Mesenteric fat pad (tissue), 1 donor: ENCODE results near the gene SLC35B2. TPM values are rescaled to one million over a fixed set of nuclear protein-coding genes. Genes with fewer than 3 reads are reported as not detected.
A peak's percentile ranks its signal among the peaks of the same experiment; 100 is the strongest.

Experiments
- DNase-seq: peaks from one replicate; pipeline ENCODE4 v3.0.0-alpha.2; 2020; ENCODE audit warnings: low spot score
- total RNA-seq: library from RNA; stranded (reverse); fragmentation: NEBNext Ultra II Directional; extraction: Animal tissue kit (Norgen Biotek cat#: 25700); gene quantifications from one replicate; pipeline ENCODE4 v1.2.1, GENCODE V29; 2021
- donor health status: DM: yes; HTN: yes; CAD: no.

SLC35B2 gene
- total RNA-seq, 1 donor from 2014 or later, result 27.4 TPM

DNA sequence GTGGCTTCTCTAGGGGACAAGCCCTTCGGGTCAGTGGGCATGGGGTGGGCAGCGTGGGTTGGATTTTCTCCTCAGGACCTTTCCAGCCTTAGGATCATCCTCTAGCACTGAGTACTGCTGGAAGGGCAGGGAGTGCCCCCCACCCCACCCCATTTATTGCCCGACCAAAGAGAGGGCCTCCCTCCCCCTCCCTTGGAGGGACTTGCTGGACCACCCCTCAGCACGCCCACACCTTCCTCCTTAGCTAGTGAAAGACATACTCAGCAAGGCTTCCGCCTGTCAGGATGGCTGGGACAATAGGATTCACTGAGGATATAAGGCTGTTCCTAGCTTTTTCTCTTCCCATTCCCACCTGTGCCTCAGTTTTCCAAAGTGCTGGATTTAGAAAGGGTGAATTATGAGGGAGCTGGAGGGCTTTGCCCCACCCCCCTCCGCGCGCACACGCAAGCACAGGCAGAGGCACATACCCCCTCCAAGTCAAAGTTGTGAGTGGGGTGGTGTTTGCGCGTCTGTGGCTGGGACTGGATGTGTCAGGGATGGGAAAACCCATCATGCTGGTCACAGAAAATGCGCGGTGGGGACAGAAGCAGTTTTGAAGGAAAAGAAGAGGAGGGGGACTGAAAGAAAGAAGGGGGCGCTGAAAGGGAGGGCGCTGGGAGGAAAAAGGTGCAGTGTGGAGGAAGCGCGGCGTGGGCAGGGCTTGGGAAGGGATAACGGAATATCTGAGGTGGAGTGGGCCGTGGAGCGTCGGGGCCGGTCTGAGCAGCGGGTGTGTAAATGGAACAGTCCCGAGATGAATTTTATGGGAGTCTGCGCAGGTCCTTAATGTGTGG lies 34.6 kb downstream of the SLC35B2 start:
- no peak for DNase-seq

DNA sequence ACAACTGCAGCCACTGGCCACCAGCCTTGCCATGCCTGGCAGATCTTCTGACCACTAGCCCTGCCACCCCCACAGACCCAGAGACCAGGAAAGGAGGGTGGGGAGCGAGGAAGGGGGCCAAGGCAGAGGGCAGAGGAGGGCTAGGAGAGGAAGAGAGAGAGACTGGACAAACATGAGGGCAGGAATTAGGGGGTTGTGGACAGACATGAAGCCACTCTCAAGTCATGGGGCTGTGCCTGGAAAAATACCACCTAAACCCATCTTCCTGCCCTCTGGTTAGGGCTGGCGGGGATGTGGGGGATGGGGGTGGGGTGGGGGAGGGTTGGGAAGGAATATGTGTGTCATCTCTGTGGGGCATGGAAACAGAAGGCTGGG lies 35.4 kb downstream of the SLC35B2 start:
- no peak for DNase-seq

DNA sequence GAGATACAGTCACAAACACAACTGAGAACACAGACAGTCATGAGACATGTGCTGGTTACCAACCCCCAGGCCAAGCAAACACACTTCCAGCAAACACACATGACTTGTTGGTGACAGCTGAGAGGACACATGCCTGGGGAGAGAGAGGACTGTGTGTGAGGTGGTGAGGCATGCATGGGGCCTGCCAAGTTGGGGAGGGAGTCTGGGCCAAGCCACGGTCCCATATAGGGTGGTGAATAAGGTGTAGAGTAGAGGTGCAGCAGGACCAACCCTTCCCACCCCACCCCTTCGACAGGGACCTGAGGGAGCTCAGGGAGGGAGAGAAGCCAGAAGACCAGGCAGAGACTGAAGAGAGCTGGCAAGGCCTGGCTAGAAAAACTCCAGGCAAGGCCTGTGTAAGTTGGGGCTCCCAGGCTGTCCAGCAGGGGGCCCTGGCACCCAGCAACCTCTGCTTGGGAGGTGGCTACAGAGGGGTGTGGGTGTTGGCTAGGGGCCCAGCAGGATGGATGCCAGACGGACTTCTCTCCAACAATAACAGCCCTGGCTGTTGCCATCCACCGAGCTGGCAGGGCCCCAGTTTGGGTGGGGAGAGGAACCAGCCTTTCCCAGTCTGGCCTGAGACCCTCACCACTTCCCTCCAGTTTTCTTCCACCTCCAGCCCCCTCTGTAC lies 35.9 kb downstream of the SLC35B2 start:
- peak; percentile 96 for DNase-seq

DNA sequence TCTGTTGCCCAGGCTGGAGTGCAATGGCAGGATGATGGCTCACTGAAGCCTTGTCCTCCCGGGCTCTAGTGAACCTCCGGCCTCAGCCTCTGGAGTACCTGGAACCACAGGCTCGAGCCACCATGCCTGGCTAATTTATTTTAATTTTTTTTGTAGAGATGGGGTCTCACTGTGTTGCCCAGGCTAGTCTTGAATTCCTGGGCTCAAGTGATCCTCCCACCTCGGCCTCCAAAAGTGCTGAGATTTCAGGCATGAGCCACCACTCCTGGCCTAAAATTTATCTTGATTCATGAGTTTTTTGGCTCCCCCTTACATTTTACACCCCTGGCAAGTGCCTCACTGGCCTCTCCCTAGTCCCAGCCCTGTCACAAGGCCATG lies 36.4 kb downstream of the SLC35B2 start:
- DNase-seq, result no peak

DNA sequence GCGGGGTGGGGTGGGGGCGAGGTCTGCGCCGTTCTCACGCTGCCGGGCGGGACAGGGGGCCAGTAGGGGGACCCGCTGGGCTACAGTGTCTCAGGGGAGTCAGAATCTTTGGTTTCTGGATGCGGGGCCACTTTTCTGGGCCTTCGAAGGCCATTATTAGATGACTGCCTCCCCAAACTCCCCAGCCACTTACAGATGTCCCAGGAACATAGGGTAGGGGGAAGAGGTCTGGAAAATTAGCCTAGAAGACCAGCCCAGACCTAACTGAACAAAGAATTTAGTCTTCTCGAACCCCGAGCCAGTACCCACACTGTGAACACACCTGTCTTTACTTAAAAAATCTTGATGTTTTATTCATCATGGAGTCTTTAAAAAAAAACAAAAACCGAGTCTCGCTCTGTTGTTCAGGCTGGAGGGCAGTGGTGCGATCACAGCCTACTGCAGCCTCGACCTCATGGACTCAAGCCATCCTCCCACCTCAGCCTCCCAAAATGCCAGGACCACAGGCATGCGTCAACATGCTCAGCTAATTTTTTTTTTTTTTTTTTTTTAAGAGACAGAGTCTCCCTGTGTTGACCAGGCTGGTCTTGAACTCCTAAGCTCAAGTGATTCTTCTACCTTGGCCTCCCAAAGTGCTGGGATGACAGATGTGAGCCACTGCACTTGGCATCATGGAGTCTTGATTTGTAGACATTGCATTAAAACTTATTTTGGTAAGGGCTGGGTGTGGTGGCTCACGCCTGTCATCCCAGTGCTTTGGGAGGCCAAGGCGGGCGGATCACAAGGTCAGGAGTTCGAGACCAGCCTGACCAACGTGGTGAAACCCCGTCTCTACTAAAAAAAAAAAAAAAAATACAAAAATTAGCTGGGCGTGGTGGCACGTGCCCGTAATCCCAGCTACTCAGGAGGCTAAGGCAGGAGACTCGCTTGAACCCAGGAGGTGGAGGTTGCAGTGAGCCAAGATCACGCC lies 37.2 kb downstream of the SLC35B2 start:
- no peak for DNase-seq

DNA sequence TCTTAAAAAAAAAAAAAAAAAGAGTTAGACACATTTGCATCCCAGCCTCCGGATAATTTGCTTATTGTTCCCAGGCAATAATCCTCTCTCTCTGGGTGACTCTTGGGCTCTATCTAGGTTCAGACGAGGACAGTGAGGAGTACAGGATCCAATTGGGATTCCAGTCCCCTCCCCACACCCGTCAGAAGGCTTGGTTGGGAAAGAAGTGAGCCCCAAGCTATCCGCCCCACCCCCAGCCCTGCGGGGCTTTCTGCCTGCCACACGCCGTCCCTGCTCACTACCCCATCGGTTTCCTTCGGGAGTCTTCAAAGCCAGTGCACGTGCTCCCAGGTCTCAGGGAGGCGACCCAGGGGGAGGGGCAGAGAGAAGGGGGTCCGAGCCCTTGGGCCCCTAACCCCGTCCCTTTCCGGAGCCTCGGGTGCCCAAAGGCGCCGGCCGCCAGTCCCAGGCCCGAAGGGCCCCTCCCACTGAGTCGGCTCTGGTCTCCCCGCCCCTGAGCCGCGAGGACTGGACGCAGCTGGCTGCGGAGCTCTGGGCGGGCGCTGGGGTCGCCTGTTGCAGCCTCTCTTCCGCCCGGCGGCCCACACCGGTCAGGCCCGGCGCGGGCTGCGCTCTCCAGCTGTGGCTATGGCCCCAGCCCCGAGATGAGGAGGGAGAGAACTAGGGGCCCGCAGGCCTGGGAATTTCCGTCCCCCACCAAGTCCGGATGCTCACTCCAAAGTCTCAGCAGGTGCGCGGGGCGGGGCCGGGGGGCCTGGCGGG lies 38.1 kb downstream of the SLC35B2 start:
- peak; percentile 94 for DNase-seq

DNA sequence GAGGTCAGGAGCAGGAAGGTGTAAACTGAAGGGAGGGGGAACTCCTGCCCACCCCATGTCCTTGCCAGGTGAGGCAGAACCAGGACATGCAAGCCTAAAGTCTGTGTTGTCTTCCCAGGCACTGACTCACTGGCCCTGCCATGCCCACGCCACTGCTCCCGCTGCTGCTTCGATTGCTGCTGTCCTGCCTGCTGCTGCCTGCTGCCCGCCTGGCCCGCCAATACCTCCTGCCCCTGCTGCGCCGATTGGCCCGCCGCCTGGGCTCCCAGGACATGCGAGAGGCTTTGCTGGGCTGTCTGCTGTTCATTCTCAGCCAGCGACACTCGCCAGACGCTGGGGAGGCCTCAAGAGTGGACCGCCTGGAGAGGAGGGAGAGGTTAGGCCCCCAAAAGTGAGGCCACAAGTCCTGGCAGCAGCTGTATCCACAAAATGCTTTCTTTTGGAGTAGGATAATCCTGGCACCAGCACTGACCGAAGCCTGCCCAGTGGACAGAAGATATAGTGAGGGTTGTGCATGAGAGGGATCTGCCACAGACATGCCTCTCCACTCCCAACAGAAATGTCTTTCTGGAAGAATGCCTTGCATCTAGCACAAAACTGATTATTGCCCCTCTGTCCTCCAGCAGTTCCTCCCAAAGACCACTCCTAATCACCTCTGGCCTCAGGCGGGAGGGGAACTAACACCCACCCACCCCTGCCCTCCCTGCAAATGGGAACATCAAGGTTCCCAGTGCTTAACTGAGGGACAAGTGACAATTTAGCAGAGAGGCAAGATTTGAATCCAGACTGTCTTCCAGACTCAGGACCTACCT lies 39.8 kb downstream of the SLC35B2 start:
- no peak for DNase-seq

DNA sequence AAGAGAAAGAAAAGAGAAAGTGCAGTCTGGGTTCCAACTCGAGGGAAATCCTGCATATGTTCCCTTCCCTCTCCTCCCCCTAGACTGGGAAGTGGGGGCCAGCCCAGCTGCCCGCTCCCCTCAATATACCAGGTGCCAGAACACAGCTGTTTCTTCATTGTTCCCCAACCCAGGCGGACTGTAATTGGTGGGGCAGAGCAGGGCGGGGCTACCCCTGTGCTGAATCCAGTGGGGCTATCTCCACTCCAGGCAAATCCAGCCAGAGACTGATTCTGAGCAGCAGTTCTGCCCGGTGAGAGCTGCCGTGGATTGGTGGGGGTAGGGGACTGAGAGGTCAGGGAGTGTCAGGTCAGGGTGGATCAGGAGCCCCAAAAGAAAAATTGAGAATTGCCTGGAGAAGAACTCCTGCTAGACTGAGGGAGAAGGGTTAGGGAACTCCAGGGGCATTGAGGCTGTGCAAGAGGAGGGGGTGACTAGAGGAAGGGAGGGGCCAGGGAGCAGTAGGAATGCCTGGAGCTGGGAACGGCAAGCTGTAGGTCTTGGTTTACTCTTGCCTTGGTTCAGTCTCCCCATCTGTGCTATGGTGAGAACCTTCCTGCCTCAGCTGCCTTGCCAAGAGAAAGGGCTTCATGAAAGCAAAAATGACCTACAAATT lies 40.5 kb downstream of the SLC35B2 start, which contains the start of gene MYMX:
Gene MYMX, plus strand, starts transcription at position 250 of the 655 bp plus-strand sequence. CDS start 546 bp downstream, outside the sequence.
- DNase-seq, result no peak

DNA sequence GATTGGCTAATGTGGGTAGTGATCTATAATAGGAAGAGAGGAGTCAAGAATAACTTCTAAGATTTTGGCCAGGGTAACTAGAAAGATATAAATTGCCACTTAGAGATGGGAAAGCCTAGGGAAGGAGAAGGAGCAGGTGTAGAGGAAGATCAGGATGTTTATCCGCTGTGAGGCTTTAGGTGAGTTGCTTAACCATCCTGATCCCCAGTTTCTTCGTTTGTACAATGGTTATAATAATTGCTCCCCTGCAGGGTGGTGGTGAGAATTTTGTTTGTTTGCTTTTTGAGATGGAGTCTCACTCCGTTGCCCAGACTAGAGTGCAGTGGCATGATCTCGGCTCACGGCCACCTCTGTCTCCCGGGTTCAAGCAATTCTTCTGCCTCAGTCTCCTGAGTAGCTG lies 43.0 kb downstream of the SLC35B2 start:
- no peak for DNase-seq

DNA sequence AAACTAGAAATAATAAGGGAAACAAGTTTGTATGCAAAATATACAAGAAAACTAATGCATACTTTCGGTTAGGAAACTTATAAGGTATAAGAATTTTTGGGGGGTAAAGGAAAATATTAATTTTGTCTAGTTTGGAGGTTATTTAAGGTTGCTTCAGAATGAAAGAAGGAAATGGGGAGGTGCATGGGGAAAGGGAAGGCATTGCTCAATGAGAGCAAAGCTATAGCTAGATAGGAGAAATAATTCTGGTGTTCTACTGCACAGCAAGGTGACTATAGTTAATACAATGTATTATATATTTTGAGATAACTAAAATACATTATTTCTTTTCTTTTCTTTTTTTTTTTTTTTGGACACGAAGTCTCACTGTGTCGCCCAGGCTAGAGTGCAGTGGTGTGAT lies 46.0 kb downstream of the SLC35B2 start:
- no peak for DNase-seq

DNA sequence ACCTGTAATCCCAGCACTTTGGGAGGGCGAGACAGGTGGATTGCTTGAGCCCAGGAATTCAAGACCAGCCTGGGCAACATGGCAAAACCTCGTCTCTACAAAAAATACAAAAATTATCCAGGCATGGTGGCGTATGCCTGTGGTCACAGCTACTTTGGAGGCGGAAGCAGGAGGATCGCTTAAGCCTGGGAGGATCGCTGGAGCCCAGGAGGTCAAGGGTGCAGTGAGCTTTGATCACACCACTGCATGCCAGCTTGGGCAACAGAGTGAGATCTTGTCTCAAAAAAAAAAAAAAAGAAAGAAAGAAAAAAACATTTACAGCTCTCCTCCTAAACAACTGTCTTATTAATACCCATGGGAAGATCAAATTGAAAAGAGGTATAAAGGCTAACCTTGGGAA lies 49.4 kb downstream of the SLC35B2 start:
- no peak for DNase-seq

Other genes with a start within 250 kb of the SLC35B2 start
- gene MRPL14, start 130.1 kb downstream of the SLC35B2 start, total RNA-seq, result 36.7 TPM
- gene TMEM63B, start 130.0 kb downstream of the SLC35B2 start, total RNA-seq, result 24.3 TPM
- gene CAPN11, start 98.7 kb downstream of the SLC35B2 start, total RNA-seq, result 2.4 TPM
- gene MYMX, start 40.6 kb downstream of the SLC35B2 start, total RNA-seq, result 11.6 TPM
- 205 TPM for gene SLC29A1, start 33.9 kb downstream of the SLC35B2 start, total RNA-seq
- 630 TPM for gene HSP90AB1, start 10.4 kb downstream of the SLC35B2 start, total RNA-seq
- gene NFKBIE, start 8.0 kb upstream of the SLC35B2 start, total RNA-seq, result 6.6 TPM
- not detected for gene TMEM151B, start 12.9 kb upstream of the SLC35B2 start, total RNA-seq
- 8.1 TPM for gene AARS2, start 55.8 kb upstream of the SLC35B2 start, total RNA-seq
- gene SPATS1, start 85.1 kb upstream of the SLC35B2 start, total RNA-seq, result not detected
- gene CDC5L, start 130.2 kb upstream of the SLC35B2 start, total RNA-seq, result 16.8 TPM